HCT116 (cell line): Measurements from ENCODE around the gene CADPS. TPM values are rescaled to one million over a fixed set of nuclear protein-coding genes. Genes with fewer than 3 reads are reported as not detected.

ENCODE experiments used
- ATAC-seq: fragments of 200-7000 bp; cut with Tn5 transposase; 2 replicates; pipeline ENCODE4 v1.9.1; 2020; ENCODE audit warnings: mild to moderate bottlenecking, moderate library complexity
- BruUV-seq: library from RNA; stranded (reverse); fragments of 400-500 nt; replicated peaks from 2 replicates; lab custom pipeline; 2021; lab: Mats Ljungman, UMichigan
- CTCF ChIA-PET: fragments of 300-600 bp; sonication (Branson Sonifier 250); formaldehyde crosslinking; loops from one replicate; lab custom pipeline; 2021; ENCODE audit warnings: antibody characterized with exemption; lab: Charles Lee
- POLR2A ChIA-PET: fragments of 300-600, 350-600 bp; sonication (Branson Sonifier 250); formaldehyde crosslinking; loops from one replicate; lab custom pipeline; 2021; ENCODE audit warnings: antibody characterized with exemption; lab: Charles Lee
- RAD21 ChIA-PET, 2 experiments: fragments of 300-600 bp; sonication (Branson Sonifier 250); formaldehyde crosslinking; loops; one replicate each; lab custom pipeline; 2023; ENCODE audit warnings: low total read pairs in 2 of 2; ENCODE audit not compliant: uncharacterized antibody in 2 of 2, unreplicated experiment in 2 of 2, low non-redundant PET in 1 of 2; lab: Charles Lee
- DNase-seq: peaks from one replicate; pipeline ENCODE4 v3.0.0-alpha.2; 2010; ENCODE audit warnings: low read depth, low spot score
- H2AFZ ChIP-seq: fragments of 200-600 bp; shearing (Covaris generic), sonication (generic); 2 replicates; pipeline ENCODE4 v1.6.1; 2017; ENCODE audit warnings: low read depth, mixed run types, mixed read lengths, antibody characterized with exemption, low read length; ENCODE audit not compliant: poor library complexity, severe bottlenecking
- H3K27ac ChIP-seq: 2 replicates; pipeline ENCODE4 v1.5.1; 2012; ENCODE audit warnings: low read depth, low read length
- H3K27me3 ChIP-seq: fragments of 200-600 bp; sonication (generic); 2 replicates; pipeline ENCODE4 v1.6.1; 2016; ENCODE audit warnings: mixed run types, low read length, mixed read lengths; ENCODE audit not compliant: insufficient read depth
- H3K36me3 ChIP-seq, 2 experiments: fragments of 200-500 bp in 1 of 2; fragments of 200-600 bp in 1 of 2; sonication (Bioruptor generic) in 1 of 2; sonication (generic) in 1 of 2; 2 replicates each; pipeline versions ENCODE4 v1.5.1 to v1.6.1; 2014 to 2016; ENCODE audit warnings: low read length in 2 of 2, inconsistent platforms in 1 of 2, mixed read lengths in 1 of 2, mixed run types in 1 of 2; ENCODE audit not compliant: insufficient read depth in 2 of 2, control insufficient read depth in 1 of 2
- H3K4me1 ChIP-seq, 2 experiments: fragments of 200-600 bp in 1 of 2; sonication (generic) in 1 of 2; 2 replicates each; pipeline versions ENCODE4 v1.5.1 to v1.6.1; 2012 to 2017; ENCODE audit warnings: low read length in 2 of 2, inconsistent platforms in 1 of 2, mild to moderate bottlenecking in 1 of 2, mixed read lengths in 1 of 2, mixed run types in 1 of 2, moderate library complexity in 1 of 2; ENCODE audit not compliant: insufficient read depth in 2 of 2, control insufficient read depth in 1 of 2
- H3K4me2 ChIP-seq: fragments of 200-600 bp; sonication (generic); 2 replicates; pipeline ENCODE4 v1.6.1; 2017; ENCODE audit warnings: mixed run types, low read length, mixed read lengths
- H3K4me3 ChIP-seq, 2 experiments: fragments of 200-600 bp in 1 of 2; sonication (generic) in 1 of 2; replicated peaks in 1 of 2; 2 replicates each; pipeline ENCODE4 v1.5.1; 2011 to 2016; ENCODE audit warnings: low read length in 2 of 2, control low read depth in 1 of 2, low read depth in 1 of 2, mild to moderate bottlenecking in 1 of 2, mixed read lengths in 1 of 2, mixed run types in 1 of 2
- H3K79me2 ChIP-seq: fragments of 200-600 bp; sonication (generic); 2 replicates; pipeline ENCODE4 v1.6.1; 2017; ENCODE audit warnings: mild to moderate bottlenecking, mixed run types, low read length, moderate library complexity, mixed read lengths; ENCODE audit not compliant: insufficient read depth
- H3K9ac ChIP-seq: fragments of 200-600 bp; sonication (generic); 2 replicates; pipeline ENCODE4 v1.6.1; 2016; ENCODE audit warnings: low read length, mixed read lengths
- H3K9me2 ChIP-seq: fragments of 200-600 bp; sonication (generic), shearing (Covaris generic); 2 replicates; pipeline ENCODE4 v1.6.1; 2017; ENCODE audit warnings: mixed run types, mild to moderate bottlenecking, moderate library complexity; ENCODE audit not compliant: insufficient read depth
- H3K9me3 ChIP-seq, 2 experiments: fragments of 200-500 bp in 1 of 2; fragments of 200-600 bp in 1 of 2; sonication (Bioruptor generic) in 1 of 2; sonication (generic) in 1 of 2; 2 replicates each; pipeline ENCODE4 v1.6.1; 2014 to 2017; ENCODE audit warnings: low read length in 2 of 2, mixed read lengths in 2 of 2, inconsistent platforms in 1 of 2, low read depth in 1 of 2, mild to moderate bottlenecking in 1 of 2, mixed run types in 1 of 2, moderate library complexity in 1 of 2; ENCODE audit not compliant: control insufficient read depth in 1 of 2, insufficient read depth in 1 of 2
- H4K20me1 ChIP-seq: fragments of 200-600 bp; sonication (generic), shearing (Covaris generic); 2 replicates; pipeline ENCODE4 v1.6.1; 2017; ENCODE audit warnings: mixed run types, mild to moderate bottlenecking, moderate library complexity; ENCODE audit not compliant: insufficient read depth
- ATF3 ChIP-seq: IDR thresholded peaks from 2 replicates; pipeline ENCODE4 v1.6.1; 2012
- CBX3 ChIP-seq: IDR thresholded peaks from 2 replicates; pipeline ENCODE4 v1.6.1; 2012; ENCODE audit warnings: low read depth
- CEBPB ChIP-seq: IDR thresholded peaks from 2 replicates; pipeline ENCODE4 v1.6.1; 2012; ENCODE audit warnings: low read depth
- ELF1 ChIP-seq: IDR thresholded peaks from 2 replicates; pipeline ENCODE4 v1.6.1; 2012; ENCODE audit warnings: low read depth, borderline replicate concordance
- EZH2phosphoT487 ChIP-seq: fragments of 200-600 bp; IDR thresholded peaks from 2 replicates; pipeline ENCODE4 v1.6.1; 2018; ENCODE audit warnings: antibody characterized with exemption, borderline replicate concordance
- FOSL1 ChIP-seq: IDR thresholded peaks from 2 replicates; pipeline ENCODE4 v1.6.1; 2012; ENCODE audit warnings: low read depth
- JUND ChIP-seq: IDR thresholded peaks from 2 replicates; pipeline ENCODE4 v1.6.1; 2012
- POLR2AphosphoS5 ChIP-seq: IDR thresholded peaks from 2 replicates; pipeline ENCODE4 v1.6.1; 2011; ENCODE audit warnings: mild to moderate bottlenecking, low read depth, low read length, moderate library complexity
- RAD21 ChIP-seq: IDR thresholded peaks from 2 replicates; pipeline ENCODE4 v1.6.1; 2012; ENCODE audit warnings: low read depth, mild to moderate bottlenecking
- SIN3A ChIP-seq: IDR thresholded peaks from 2 replicates; pipeline ENCODE4 v1.6.1; 2012; ENCODE audit warnings: low read depth
- SRF ChIP-seq: IDR thresholded peaks from 2 replicates; pipeline ENCODE4 v1.6.1; 2012; ENCODE audit warnings: low read depth
- TCF7L2 ChIP-seq: IDR thresholded peaks from 2 replicates; pipeline ENCODE4 v1.7.0; 2011; ENCODE audit warnings: borderline replicate concordance, inconsistent platforms; ENCODE audit not compliant: insufficient read depth, insufficient read length; ENCODE audit errors: extremely low read depth
- YY1 ChIP-seq: IDR thresholded peaks from 2 replicates; pipeline ENCODE4 v1.6.1; 2011; ENCODE audit warnings: low read length, low read depth, moderate library complexity, mild to moderate bottlenecking; ENCODE audit not compliant: insufficient replicate concordance; ENCODE audit errors: extremely low read depth
- ZBTB33 ChIP-seq: IDR thresholded peaks from 2 replicates; pipeline ENCODE4 v1.6.1; 2011; ENCODE audit warnings: mild to moderate bottlenecking, low read length, moderate library complexity; ENCODE audit not compliant: insufficient replicate concordance; ENCODE audit errors: extremely low read depth
- ZNF274 ChIP-seq: fragments of 200-500 bp; sonication (Bioruptor generic); IDR thresholded peaks from 2 replicates; pipeline ENCODE4 v1.6.1; 2014; ENCODE audit warnings: mild to moderate bottlenecking, low read depth, low read length, inconsistent platforms
- intact Hi-C: fragments of 100-400 bp; cut with micrococcal nuclease; formaldehyde crosslinking; loops from 2 replicates; pipeline ENCODE4 v1.10.0; 2022
- total RNA-seq: library from RNA; stranded (reverse); gene quantifications from one replicate; pipeline ENCODE4 v1.2.1, GENCODE V29; 2021; ENCODE audit not compliant: unreplicated experiment
- TF ChIP-seq, protein P1 (sequence below): IDR thresholded peaks from 2 replicates; pipeline ENCODE4 v1.6.1; 2012
- TF ChIP-seq, protein P2 (sequence below), 3 experiments: fragments of 200-600 bp in 1 of 3; sonication (generic) in 1 of 3; IDR thresholded peaks in 2 of 3; conservative IDR thresholded peaks in 1 of 3; 2 replicates each; pipeline ENCODE4 v1.5.1; 2012 to 2017; ENCODE audit warnings: low read depth in 2 of 3, low read length in 2 of 3, antibody characterized with exemption in 1 of 3, borderline replicate concordance in 1 of 3, control low read depth in 1 of 3, mild to moderate bottlenecking in 1 of 3, mixed read lengths in 1 of 3, mixed run types in 1 of 3, moderate library complexity in 1 of 3; ENCODE audit not compliant: insufficient read depth in 1 of 3
- TF ChIP-seq, protein P3 (sequence below): IDR thresholded peaks from 2 replicates; pipeline ENCODE4 v1.6.1; 2012; ENCODE audit warnings: low read depth

Gene CADPS
- total RNA-seq, 1 experiment from 2014 or later = not detected

- Histone ChIP-seq H3K27me3 (no peaks in the 10 kb centered on the region), H3K4me2 (no peak overlapping the region), H3K9me3 (no peaks in the 10 kb centered on the region), H3K9ac (no peak overlapping the region), H3K36me3 (no peaks in the 10 kb centered on the region), H3K79me2 (no peaks in the 10 kb centered on the region), H4K20me1 (no peaks in the 10 kb centered on the region), H2AFZ (no peak overlapping the region), H3K4me3 (no peak overlapping the region), H3K27ac (no peak overlapping the region), H3K9me2 (no peaks in the 10 kb centered on the region)
- no peak for DNase-seq
- ChIA-PET RAD21 (no interaction called here), CTCF (no interaction called here), POLR2A (no interaction called here)
- BruUV-seq = no TSS peak
- ATAC-seq = no peak
- no peak for TF ChIP-seq CEBPB
- TF ChIP-seq JUND = no peak
- no peak for TF ChIP-seq SIN3A
- no peak for TF ChIP-seq FOSL1
- TF ChIP-seq, protein P1, sequence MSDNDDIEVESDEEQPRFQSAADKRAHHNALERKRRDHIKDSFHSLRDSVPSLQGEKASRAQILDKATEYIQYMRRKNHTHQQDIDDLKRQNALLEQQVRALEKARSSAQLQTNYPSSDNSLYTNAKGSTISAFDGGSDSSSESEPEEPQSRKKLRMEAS = no peak
- no peak for TF ChIP-seq EZH2phosphoT487
- no peak for TF ChIP-seq ZNF274
- TF ChIP-seq, protein P2, sequence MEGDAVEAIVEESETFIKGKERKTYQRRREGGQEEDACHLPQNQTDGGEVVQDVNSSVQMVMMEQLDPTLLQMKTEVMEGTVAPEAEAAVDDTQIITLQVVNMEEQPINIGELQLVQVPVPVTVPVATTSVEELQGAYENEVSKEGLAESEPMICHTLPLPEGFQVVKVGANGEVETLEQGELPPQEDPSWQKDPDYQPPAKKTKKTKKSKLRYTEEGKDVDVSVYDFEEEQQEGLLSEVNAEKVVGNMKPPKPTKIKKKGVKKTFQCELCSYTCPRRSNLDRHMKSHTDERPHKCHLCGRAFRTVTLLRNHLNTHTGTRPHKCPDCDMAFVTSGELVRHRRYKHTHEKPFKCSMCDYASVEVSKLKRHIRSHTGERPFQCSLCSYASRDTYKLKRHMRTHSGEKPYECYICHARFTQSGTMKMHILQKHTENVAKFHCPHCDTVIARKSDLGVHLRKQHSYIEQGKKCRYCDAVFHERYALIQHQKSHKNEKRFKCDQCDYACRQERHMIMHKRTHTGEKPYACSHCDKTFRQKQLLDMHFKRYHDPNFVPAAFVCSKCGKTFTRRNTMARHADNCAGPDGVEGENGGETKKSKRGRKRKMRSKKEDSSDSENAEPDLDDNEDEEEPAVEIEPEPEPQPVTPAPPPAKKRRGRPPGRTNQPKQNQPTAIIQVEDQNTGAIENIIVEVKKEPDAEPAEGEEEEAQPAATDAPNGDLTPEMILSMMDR (IDR thresholded peaks at IDR 0.05 in 2 of 3, conservative IDR thresholded peaks at IDR 0.05 in 1 of 3; ENCODE audit: borderline replicate concordance in 1 of 3, insufficient read depth in 1 of 3, low read depth in 2 of 3, low read length in 2 of 3) = no peak
- TF ChIP-seq, protein P3, sequence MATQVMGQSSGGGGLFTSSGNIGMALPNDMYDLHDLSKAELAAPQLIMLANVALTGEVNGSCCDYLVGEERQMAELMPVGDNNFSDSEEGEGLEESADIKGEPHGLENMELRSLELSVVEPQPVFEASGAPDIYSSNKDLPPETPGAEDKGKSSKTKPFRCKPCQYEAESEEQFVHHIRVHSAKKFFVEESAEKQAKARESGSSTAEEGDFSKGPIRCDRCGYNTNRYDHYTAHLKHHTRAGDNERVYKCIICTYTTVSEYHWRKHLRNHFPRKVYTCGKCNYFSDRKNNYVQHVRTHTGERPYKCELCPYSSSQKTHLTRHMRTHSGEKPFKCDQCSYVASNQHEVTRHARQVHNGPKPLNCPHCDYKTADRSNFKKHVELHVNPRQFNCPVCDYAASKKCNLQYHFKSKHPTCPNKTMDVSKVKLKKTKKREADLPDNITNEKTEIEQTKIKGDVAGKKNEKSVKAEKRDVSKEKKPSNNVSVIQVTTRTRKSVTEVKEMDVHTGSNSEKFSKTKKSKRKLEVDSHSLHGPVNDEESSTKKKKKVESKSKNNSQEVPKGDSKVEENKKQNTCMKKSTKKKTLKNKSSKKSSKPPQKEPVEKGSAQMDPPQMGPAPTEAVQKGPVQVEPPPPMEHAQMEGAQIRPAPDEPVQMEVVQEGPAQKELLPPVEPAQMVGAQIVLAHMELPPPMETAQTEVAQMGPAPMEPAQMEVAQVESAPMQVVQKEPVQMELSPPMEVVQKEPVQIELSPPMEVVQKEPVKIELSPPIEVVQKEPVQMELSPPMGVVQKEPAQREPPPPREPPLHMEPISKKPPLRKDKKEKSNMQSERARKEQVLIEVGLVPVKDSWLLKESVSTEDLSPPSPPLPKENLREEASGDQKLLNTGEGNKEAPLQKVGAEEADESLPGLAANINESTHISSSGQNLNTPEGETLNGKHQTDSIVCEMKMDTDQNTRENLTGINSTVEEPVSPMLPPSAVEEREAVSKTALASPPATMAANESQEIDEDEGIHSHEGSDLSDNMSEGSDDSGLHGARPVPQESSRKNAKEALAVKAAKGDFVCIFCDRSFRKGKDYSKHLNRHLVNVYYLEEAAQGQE = no peak
- TF ChIP-seq YY1 = no peak
- TF ChIP-seq SRF = no peak
- no peak for TF ChIP-seq TCF7L2
- no peak for TF ChIP-seq RAD21
- no peak for TF ChIP-seq ELF1
- no peak for TF ChIP-seq POLR2AphosphoS5
- no peak for TF ChIP-seq ATF3
- no peak for TF ChIP-seq ZBTB33
- TF ChIP-seq CBX3 = no peak
- TF ChIP-seq, all 23 proteins: peak for 0
- intact Hi-C loops = no loop called here
- H3K4me1 ChIP-seq = no peaks in the 10 kb centered on the region
These were observed 70.1 kb downstream of the CADPS start for GRCh38 chr3:62805106-62805505.
